GM19455 (cell line): ENCODE measurements around the gene SYAP1.
"Not testable (repeated sequence)": the region's sequence is repeated elsewhere in the genome, so short reads cannot be mapped to it uniquely, and the experiment has no call there.

ENCODE experiments used
- ATAC-seq: cut with Tn5 transposase; IDR thresholded peaks from one replicate; pipeline ENCODE4 v1.9.1; 2021; ENCODE audit not compliant: unreplicated experiment

The SYAP1 gene

GRCh38 chrX:16719334-16720084 lies at the start of gene SYAP1:
Gene SYAP1 (plus strand): TSS chrX:16719612. CDS start chrX:16719725, 113 bp downstream.
- ATAC-seq, result peak; percentile 99

GRCh38 chrX:16671005-16671404 lies 48.4 kb upstream of the SYAP1 start:
- ATAC-seq, result no peak

- no peak for ATAC-seq
Measured at GRCh38 chrX:16678689-16679088, 40.7 kb upstream of the SYAP1 start.

GRCh38 chrX:16683007-16683664 lies 36.3 kb upstream of the SYAP1 start:
- ATAC-seq, result no peak

GRCh38 chrX:16687514-16687913 lies 31.9 kb upstream of the SYAP1 start:
- no peak for ATAC-seq

- no peak for ATAC-seq
Measured at GRCh38 chrX:16695079-16695676, 24.2 kb upstream of the SYAP1 start.

- no peak for ATAC-seq
Measured at GRCh38 chrX:16696956-16697355, 22.5 kb upstream of the SYAP1 start.

GRCh38 chrX:16699389-16699788 lies 20.0 kb upstream of the SYAP1 start:
- no peak for ATAC-seq

- no peak for ATAC-seq
Measured at GRCh38 chrX:16700734-16701133, 18.7 kb upstream of the SYAP1 start.

GRCh38 chrX:16702700-16703599 lies 16.5 kb upstream of the SYAP1 start:
- no peak for ATAC-seq

GRCh38 chrX:16705370-16705769 lies 14.0 kb upstream of the SYAP1 start:
- no peak for ATAC-seq

GRCh38 chrX:16708016-16708415 lies 11.4 kb upstream of the SYAP1 start:
- no peak for ATAC-seq

- ATAC-seq, result no peak
Measured at GRCh38 chrX:16711219-16711811, 8.1 kb upstream of the SYAP1 start.

- ATAC-seq, result peak; percentile 48
Measured at GRCh38 chrX:16711893-16712547, 7.4 kb upstream of the SYAP1 start.

GRCh38 chrX:16712548-16713155 lies 6.8 kb upstream of the SYAP1 start, which contains the start of gene CTPS2:
Gene CTPS2 (minus strand): TSS chrX:16712669. CDS start chrX:16702902, 9,767 bp downstream.
- peak; percentile 82 for ATAC-seq

GRCh38 chrX:16714504-16714903 lies 4.9 kb upstream of the SYAP1 start:
- no peak for ATAC-seq

GRCh38 chrX:16715638-16716037 lies 3.8 kb upstream of the SYAP1 start:
- ATAC-seq, result not testable (repeated sequence)

GRCh38 chrX:16716451-16716850 lies 3.0 kb upstream of the SYAP1 start:
- ATAC-seq, result not testable (repeated sequence)

GRCh38 chrX:16718824-16719333 lies 533 bp upstream of the SYAP1 start:
- peak; percentile 49 for ATAC-seq
